WTC11 (cell line): ENCODE results near the gene ZNF491.

Experiments
- CREM ChIP-seq: sonication (generic); formaldehyde crosslinking; IDR thresholded peaks from 2 replicates; pipeline ENCODE4 v1.8.1; 2022; ENCODE audit warnings: mild to moderate bottlenecking, missing genetic modification reagents, moderate library complexity
- ESRRA ChIP-seq: sonication (generic); formaldehyde crosslinking; IDR thresholded peaks from 2 replicates; pipeline ENCODE4 v1.8.1; 2022; ENCODE audit warnings: mild to moderate bottlenecking, missing genetic modification reagents, borderline replicate concordance
- MYBL2 ChIP-seq: sonication (generic); formaldehyde crosslinking; IDR thresholded peaks from 2 replicates; pipeline ENCODE4 v1.8.1; 2023; ENCODE audit warnings: mild to moderate bottlenecking, moderate library complexity, missing genetic modification reagents
- NR1H2 ChIP-seq: sonication (generic); formaldehyde crosslinking; IDR thresholded peaks from 2 replicates; pipeline ENCODE4 v1.9.0; 2021; ENCODE audit warnings: mild to moderate bottlenecking, moderate library complexity, missing genetic modification reagents
- NR2C2 ChIP-seq: sonication (generic); formaldehyde crosslinking; IDR thresholded peaks from 2 replicates; pipeline ENCODE4 v1.8.0; 2022; ENCODE audit warnings: mild to moderate bottlenecking, missing genetic modification reagents
- SP1 ChIP-seq: sonication (generic); formaldehyde crosslinking; conservative IDR thresholded peaks from 2 replicates; pipeline ENCODE4 v1.8.1; 2022; ENCODE audit warnings: missing genetic modification reagents
- ZBTB21 ChIP-seq: sonication (generic); formaldehyde crosslinking; IDR thresholded peaks from 2 replicates; pipeline ENCODE4 v1.8.1; 2023; ENCODE audit warnings: mild to moderate bottlenecking, missing genetic modification reagents, borderline replicate concordance
- ZNF121 ChIP-seq: sonication (generic); formaldehyde crosslinking; IDR thresholded peaks from 2 replicates; pipeline ENCODE4 v1.8.0; 2023; ENCODE audit warnings: missing genetic modification reagents
- ZNF263 ChIP-seq: sonication (generic); formaldehyde crosslinking; IDR thresholded peaks from 2 replicates; pipeline ENCODE4 v1.8.1; 2022; ENCODE audit warnings: low read depth, mild to moderate bottlenecking, moderate library complexity, missing genetic modification reagents
- ZNF423 ChIP-seq: fragments of 250-450 bp; sonication (Bioruptor Pico); IDR thresholded peaks from 2 replicates; pipeline ENCODE4 v2.1.2; 2022; ENCODE audit warnings: mild to moderate bottlenecking, moderate library complexity
- TF ChIP-seq, protein P1 (sequence below): fragments of 250-450 bp; sonication (Bioruptor Pico); IDR thresholded peaks from 2 replicates; pipeline ENCODE4 v1.9.0; 2021; ENCODE audit warnings: mild to moderate bottlenecking
- TF ChIP-seq, protein P2 (sequence below): sonication (generic); formaldehyde crosslinking; IDR thresholded peaks from 2 replicates; pipeline ENCODE4 v1.8.1; 2023; ENCODE audit warnings: mild to moderate bottlenecking, missing genetic modification reagents, moderate library complexity
- TF ChIP-seq, protein P3 (sequence below): sonication (generic); formaldehyde crosslinking; IDR thresholded peaks from 2 replicates; pipeline ENCODE4 v1.8.0; 2023; ENCODE audit warnings: missing genetic modification reagents
- TF ChIP-seq, protein P4 (sequence below): fragments of 200-600 bp; IDR thresholded peaks from 2 replicates; pipeline ENCODE4 v1.8.0; 2022; ENCODE audit warnings: antibody characterized with exemption

DNA sequence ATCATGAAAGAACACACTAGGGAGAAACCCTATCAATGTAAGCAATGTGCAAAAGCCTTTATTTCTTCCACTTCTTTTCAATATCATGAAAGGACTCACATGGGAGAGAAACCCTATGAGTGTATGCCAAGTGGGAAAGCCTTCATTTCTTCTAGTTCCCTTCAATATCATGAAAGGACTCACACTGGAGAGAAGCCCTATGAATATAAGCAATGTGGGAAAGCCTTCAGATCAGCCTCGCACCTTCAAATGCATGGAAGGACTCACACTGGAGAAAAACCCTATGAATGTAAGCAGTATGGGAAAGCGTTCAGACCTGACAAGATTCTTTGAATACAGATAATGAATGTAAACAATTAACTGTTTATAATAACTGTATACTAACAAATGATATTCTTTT lies 35.2 kb downstream of the ZNF491 start:
- TF ChIP-seq MYBL2 (CRISPR knock-in tag): no peak
- TF ChIP-seq, protein P1, sequence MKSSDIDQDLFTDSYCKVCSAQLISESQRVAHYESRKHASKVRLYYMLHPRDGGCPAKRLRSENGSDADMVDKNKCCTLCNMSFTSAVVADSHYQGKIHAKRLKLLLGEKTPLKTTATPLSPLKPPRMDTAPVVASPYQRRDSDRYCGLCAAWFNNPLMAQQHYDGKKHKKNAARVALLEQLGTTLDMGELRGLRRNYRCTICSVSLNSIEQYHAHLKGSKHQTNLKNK (CRISPR knock-in tag): no peak
- TF ChIP-seq CREM (CRISPR knock-in tag): no peak
- TF ChIP-seq, protein P2, sequence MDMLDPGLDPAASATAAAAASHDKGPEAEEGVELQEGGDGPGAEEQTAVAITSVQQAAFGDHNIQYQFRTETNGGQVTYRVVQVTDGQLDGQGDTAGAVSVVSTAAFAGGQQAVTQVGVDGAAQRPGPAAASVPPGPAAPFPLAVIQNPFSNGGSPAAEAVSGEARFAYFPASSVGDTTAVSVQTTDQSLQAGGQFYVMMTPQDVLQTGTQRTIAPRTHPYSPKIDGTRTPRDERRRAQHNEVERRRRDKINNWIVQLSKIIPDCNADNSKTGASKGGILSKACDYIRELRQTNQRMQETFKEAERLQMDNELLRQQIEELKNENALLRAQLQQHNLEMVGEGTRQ (CRISPR knock-in tag): no peak
- TF ChIP-seq ZNF263: no peak
- no peak for TF ChIP-seq ZNF423 (CRISPR knock-in tag)
- no peak for TF ChIP-seq NR1H2 (CRISPR knock-in tag)
- no peak for TF ChIP-seq SP1 (CRISPR knock-in tag)
- TF ChIP-seq ESRRA (CRISPR knock-in tag): no peak
- TF ChIP-seq, protein P3, sequence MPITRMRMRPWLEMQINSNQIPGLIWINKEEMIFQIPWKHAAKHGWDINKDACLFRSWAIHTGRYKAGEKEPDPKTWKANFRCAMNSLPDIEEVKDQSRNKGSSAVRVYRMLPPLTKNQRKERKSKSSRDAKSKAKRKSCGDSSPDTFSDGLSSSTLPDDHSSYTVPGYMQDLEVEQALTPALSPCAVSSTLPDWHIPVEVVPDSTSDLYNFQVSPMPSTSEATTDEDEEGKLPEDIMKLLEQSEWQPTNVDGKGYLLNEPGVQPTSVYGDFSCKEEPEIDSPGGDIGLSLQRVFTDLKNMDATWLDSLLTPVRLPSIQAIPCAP (CRISPR knock-in tag): no peak
- TF ChIP-seq ZNF121 (CRISPR knock-in tag): no peak
- no peak for TF ChIP-seq NR2C2 (CRISPR knock-in tag)
- TF ChIP-seq ZBTB21 (CRISPR knock-in tag): no peak
- TF ChIP-seq, protein P4, sequence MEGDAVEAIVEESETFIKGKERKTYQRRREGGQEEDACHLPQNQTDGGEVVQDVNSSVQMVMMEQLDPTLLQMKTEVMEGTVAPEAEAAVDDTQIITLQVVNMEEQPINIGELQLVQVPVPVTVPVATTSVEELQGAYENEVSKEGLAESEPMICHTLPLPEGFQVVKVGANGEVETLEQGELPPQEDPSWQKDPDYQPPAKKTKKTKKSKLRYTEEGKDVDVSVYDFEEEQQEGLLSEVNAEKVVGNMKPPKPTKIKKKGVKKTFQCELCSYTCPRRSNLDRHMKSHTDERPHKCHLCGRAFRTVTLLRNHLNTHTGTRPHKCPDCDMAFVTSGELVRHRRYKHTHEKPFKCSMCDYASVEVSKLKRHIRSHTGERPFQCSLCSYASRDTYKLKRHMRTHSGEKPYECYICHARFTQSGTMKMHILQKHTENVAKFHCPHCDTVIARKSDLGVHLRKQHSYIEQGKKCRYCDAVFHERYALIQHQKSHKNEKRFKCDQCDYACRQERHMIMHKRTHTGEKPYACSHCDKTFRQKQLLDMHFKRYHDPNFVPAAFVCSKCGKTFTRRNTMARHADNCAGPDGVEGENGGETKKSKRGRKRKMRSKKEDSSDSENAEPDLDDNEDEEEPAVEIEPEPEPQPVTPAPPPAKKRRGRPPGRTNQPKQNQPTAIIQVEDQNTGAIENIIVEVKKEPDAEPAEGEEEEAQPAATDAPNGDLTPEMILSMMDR: no peak
